Keratinocyte (primary cell): Measurements from ENCODE around the gene PLEKHN1. TPM values are rescaled to one million over a fixed set of nuclear protein-coding genes. Genes with fewer than 3 reads are reported as not detected.

Source experiments
- DNase-seq: peaks from one replicate; pipeline ENCODE4 v3.0.0-alpha.2; 2011; ENCODE audit warnings: low read depth, missing footprints, low spot score
- FAIRE-seq: peaks from 2 replicates; lab custom pipeline; 2011; peaks lifted over from hg19 to GRCh38; lab: Jason Lieb, UNC
- H2AFZ ChIP-seq: 2 replicates; pipeline ENCODE4 v1.6.0; 2012; ENCODE audit warnings: low read length, control low read depth, inconsistent platforms; ENCODE audit not compliant: control insufficient read depth
- H3K27ac ChIP-seq: 2 replicates; pipeline ENCODE4 v1.5.1; 2011; ENCODE audit warnings: low read length; ENCODE audit not compliant: control insufficient read depth, insufficient read depth
- H3K27me3 ChIP-seq: 3 replicates; pipeline ENCODE4 v1.6.0; 2011; ENCODE audit warnings: low read length; ENCODE audit not compliant: control insufficient read depth, insufficient read depth; ENCODE audit errors: extremely low read depth
- H3K36me3 ChIP-seq, 2 experiments: 2 replicates in 1 of 2; 3 replicates in 1 of 2; pipeline ENCODE4 v1.5.1; 2011; ENCODE audit warnings: low read length in 2 of 2, mild to moderate bottlenecking in 1 of 2; ENCODE audit not compliant: control insufficient read depth in 2 of 2, insufficient read depth in 2 of 2; ENCODE audit errors: extremely low read depth in 1 of 2
- H3K4me1 ChIP-seq: 3 replicates; pipeline ENCODE4 v1.5.1; 2011; ENCODE audit warnings: low read length; ENCODE audit not compliant: control insufficient read depth, insufficient read depth; ENCODE audit errors: extremely low read depth
- H3K4me2 ChIP-seq: 3 replicates; pipeline ENCODE4 v1.6.0; 2011; ENCODE audit warnings: low read depth, low read length; ENCODE audit not compliant: control insufficient read depth, insufficient read depth; ENCODE audit errors: extremely low read depth
- H3K4me3 ChIP-seq, 3 experiments: fragments of 200-600 bp in 1 of 3; sonication (generic) in 1 of 3; 2 replicates in 2 of 3; 3 replicates in 1 of 3; pipeline ENCODE4 v1.5.1; 2011 to 2016; ENCODE audit warnings: low read length in 3 of 3, mild to moderate bottlenecking in 3 of 3, control low read depth in 2 of 3, inconsistent platforms in 1 of 3, low read depth in 1 of 3, mixed read lengths in 1 of 3, mixed run types in 1 of 3, moderate library complexity in 1 of 3; ENCODE audit not compliant: control insufficient read depth in 2 of 3, insufficient read depth in 2 of 3; ENCODE audit errors: extremely low read depth in 1 of 3
- H3K79me2 ChIP-seq: 2 replicates; pipeline ENCODE4 v1.6.0; 2012; ENCODE audit warnings: low read length; ENCODE audit not compliant: control insufficient read depth, insufficient read depth
- H3K9ac ChIP-seq: 3 replicates; pipeline ENCODE4 v1.6.0; 2011; ENCODE audit warnings: low read length; ENCODE audit not compliant: control insufficient read depth, insufficient read depth; ENCODE audit errors: extremely low read depth
- H3K9me1 ChIP-seq: 3 replicates; pipeline ENCODE4 v1.6.0; 2011; ENCODE audit warnings: low read length; ENCODE audit not compliant: control insufficient read depth, insufficient read depth; ENCODE audit errors: extremely low read depth
- H3K9me3 ChIP-seq: 2 replicates; pipeline ENCODE4 v1.5.1; 2012; ENCODE audit warnings: low read depth, low read length; ENCODE audit not compliant: control insufficient read depth
- H4K20me1 ChIP-seq: 3 replicates; pipeline ENCODE4 v1.6.0; 2011; ENCODE audit warnings: low read length; ENCODE audit not compliant: control insufficient read depth, insufficient read depth; ENCODE audit errors: extremely low read depth
- EZH2 ChIP-seq: IDR thresholded peaks from one replicate; pipeline ENCODE4 v1.6.1; 2012; ENCODE audit warnings: inconsistent platforms, mild to moderate bottlenecking, low read length, moderate library complexity
- dilution Hi-C: fragments of 300-500 bp; cut with MboI; formaldehyde crosslinking; loops from one replicate; pipeline ENCODE4 v1.7.0; 2020; ENCODE audit warnings: low sequenced_read_pairs; ENCODE audit not compliant: extremely low pct_ligation_motif_present
- polyA plus RNA-seq, 5 experiments: library from polyadenylated mRNA; depleted of rRNA in 3 of 5; stranded (reverse) in 3 of 5; stranded (forward) in 1 of 5; unstranded in 1 of 5; fragments of >200 nt; gene quantifications; 1 replicate in 1 of 5; 2 replicates in 3 of 5; 3 replicates in 1 of 5; pipeline versions ENCODE4 v1.2.1 to v1.2.3, GENCODE V29; 2011 to 2012; ENCODE audit warnings: missing spikeins in 2 of 5, low read depth in 1 of 5, low replicate concordance in 1 of 5
- TF ChIP-seq, protein P1 (sequence below), 3 experiments: IDR thresholded peaks in 1 of 3; conservative IDR thresholded peaks in 1 of 3; optimal IDR thresholded peaks in 1 of 3; 2 replicates in 2 of 3; 3 replicates in 1 of 3; pipeline versions ENCODE3 to v1.5.1; 2011; ENCODE audit warnings: low read length in 3 of 3, mild to moderate bottlenecking in 3 of 3, moderate library complexity in 2 of 3, control low read depth in 1 of 3, inconsistent platforms in 1 of 3; ENCODE audit not compliant: insufficient read depth in 2 of 3; ENCODE audit errors: extremely low read depth in 1 of 3

The PLEKHN1 gene
- polyA plus RNA-seq, 1 donor (not counting 4 experiments of a cell fraction or from before 2014, with no cell fraction given) = 2.5 TPM

GRCh38 chr1:979744-980072 is 13.4 kb downstream of the PLEKHN1 start:
- Histone ChIP-seq H3K36me3 (no peaks in the 10 kb centered on the region), H3K27ac (no peak overlapping the region), H3K9me3 (no peaks in the 10 kb centered on the region), H2AFZ (no peak overlapping the region), H3K4me1 (peaks cover 4% of the 10 kb centered on the region), H3K4me3 (no peak overlapping the region), H3K4me2 (no peak overlapping the region), H3K9me1 (no peaks in the 10 kb centered on the region), H3K79me2 (no peaks in the 10 kb centered on the region), H3K9ac (no peak overlapping the region), H3K27me3 (peaks cover 47% of the 10 kb centered on the region), H4K20me1 (no peaks in the 10 kb centered on the region)
- no peak for TF ChIP-seq EZH2
- TF ChIP-seq, protein P1, sequence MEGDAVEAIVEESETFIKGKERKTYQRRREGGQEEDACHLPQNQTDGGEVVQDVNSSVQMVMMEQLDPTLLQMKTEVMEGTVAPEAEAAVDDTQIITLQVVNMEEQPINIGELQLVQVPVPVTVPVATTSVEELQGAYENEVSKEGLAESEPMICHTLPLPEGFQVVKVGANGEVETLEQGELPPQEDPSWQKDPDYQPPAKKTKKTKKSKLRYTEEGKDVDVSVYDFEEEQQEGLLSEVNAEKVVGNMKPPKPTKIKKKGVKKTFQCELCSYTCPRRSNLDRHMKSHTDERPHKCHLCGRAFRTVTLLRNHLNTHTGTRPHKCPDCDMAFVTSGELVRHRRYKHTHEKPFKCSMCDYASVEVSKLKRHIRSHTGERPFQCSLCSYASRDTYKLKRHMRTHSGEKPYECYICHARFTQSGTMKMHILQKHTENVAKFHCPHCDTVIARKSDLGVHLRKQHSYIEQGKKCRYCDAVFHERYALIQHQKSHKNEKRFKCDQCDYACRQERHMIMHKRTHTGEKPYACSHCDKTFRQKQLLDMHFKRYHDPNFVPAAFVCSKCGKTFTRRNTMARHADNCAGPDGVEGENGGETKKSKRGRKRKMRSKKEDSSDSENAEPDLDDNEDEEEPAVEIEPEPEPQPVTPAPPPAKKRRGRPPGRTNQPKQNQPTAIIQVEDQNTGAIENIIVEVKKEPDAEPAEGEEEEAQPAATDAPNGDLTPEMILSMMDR (optimal IDR thresholded peaks at IDR 0.05 in 1 of 3, IDR thresholded peaks at IDR 0.05 in 1 of 3, conservative IDR thresholded peaks at IDR 0.05 in 1 of 3; ENCODE audit: extremely low read depth in 1 of 3, insufficient read depth in 2 of 3, low read length in 3 of 3) = no peak
- DNase-seq (no peak), FAIRE-seq (no peak)
- dilution Hi-C loops = no loop called here

DNA sequence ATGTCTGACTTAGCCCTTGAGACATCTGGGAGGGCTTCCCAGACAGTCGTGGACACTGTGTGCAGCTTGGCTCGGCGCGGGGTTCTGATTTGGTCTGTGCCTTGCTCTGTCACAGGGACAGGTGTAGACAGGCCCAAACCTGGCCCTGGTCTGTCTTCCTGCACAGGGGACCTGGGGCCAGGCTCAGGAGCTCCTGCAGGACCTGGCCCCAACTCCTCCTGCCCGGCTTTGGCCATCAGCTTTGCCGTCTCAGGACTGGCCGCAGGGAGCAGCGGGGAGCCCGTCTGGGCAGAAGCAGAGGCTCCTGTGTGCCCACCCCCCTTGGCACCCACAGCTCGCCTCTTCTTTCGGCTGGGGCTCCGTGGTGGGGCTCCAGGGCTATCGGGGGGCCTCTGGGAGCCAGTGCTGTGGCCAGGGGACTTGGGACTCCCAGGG is 13.9 kb downstream of the PLEKHN1 start:
- H3K4me2 ChIP-seq = no peak overlapping the region
- H3K9me1 ChIP-seq = no peaks in the 10 kb centered on the region
- dilution Hi-C loops = no loop called here
- H3K9ac ChIP-seq = no peak overlapping the region
- peaks cover 47% of the 10 kb centered on the region for H3K27me3 ChIP-seq
- H3K36me3 ChIP-seq = no peaks in the 10 kb centered on the region
- TF ChIP-seq, protein P1 (optimal IDR thresholded peaks at IDR 0.05 in 1 of 3, IDR thresholded peaks at IDR 0.05 in 1 of 3, conservative IDR thresholded peaks at IDR 0.05 in 1 of 3; ENCODE audit: extremely low read depth in 1 of 3, insufficient read depth in 2 of 3, low read length in 3 of 3) = no peak
- no peak for TF ChIP-seq EZH2
- H3K4me3 ChIP-seq = no peak overlapping the region
- no peaks in the 10 kb centered on the region for H3K9me3 ChIP-seq
- no peak overlapping the region for H2AFZ ChIP-seq
- FAIRE-seq = no peak
- no peak overlapping the region for H3K27ac ChIP-seq
- no peaks in the 10 kb centered on the region for H3K79me2 ChIP-seq
- no peak for DNase-seq
- peaks cover 4% of the 10 kb centered on the region for H3K4me1 ChIP-seq
- H4K20me1 ChIP-seq = no peaks in the 10 kb centered on the region
